Stimulated activated CD8-positive, alpha-beta memory T cell treated with anti-CD3 and anti-CD28 coated beads, Interleukin-7, amount 100 ng/mL, for 24 hours (primary cell): ENCODE results near the gene ADSL.

ENCODE experiments used
- DNase-seq: peaks from one replicate; pipeline ENCODE4 v3.0.0-alpha.2; 2020; ENCODE audit warnings: low read depth

The ADSL gene

DNA sequence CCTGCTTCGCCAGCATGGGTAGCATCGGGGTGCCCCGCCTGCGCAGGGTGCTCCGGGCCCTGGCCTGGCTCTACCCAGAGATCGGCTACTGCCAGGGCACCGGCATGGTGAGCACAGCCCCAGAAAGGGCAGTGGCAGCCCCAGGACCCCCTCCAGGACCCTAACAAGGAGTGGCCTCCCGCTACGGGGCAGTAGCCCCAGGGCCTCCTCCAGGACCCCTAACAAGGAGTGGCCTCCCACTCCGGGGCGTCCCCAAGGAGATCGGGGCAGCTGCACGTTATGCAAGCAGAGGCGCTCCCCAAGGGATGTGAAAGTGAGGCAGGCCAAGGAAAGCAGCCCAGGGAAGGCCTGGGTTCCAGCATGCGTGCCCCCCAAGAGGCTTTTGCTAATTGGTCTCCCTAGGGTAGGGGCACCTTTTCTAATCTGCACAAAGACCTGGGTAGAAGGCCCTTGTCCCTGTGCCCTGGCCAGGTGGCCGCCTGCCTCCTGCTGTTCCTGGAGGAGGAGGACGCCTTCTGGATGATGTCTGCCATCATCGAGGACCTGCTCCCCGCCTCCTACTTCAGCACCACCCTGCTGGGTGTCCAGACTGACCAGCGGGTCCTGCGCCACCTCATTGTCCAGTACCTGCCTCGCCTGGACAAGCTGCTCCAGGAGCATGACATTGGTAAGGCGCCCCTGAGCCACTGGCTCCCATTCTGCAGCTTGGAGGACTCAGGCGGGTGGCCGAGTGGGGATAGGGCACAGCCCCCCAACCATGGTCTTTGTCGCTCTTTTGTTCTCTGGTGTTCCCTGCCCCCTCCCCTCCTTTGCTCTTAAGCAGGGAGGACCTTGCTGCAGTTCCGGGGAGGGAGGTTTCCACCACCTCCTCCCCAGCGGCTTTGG is 59.1 kb downstream of the ADSL start:
- DNase-seq, result no peak

GRCh38 chr22:40406063-40406890 is 60.0 kb downstream of the ADSL start:
- DNase-seq, result no peak

DNA sequence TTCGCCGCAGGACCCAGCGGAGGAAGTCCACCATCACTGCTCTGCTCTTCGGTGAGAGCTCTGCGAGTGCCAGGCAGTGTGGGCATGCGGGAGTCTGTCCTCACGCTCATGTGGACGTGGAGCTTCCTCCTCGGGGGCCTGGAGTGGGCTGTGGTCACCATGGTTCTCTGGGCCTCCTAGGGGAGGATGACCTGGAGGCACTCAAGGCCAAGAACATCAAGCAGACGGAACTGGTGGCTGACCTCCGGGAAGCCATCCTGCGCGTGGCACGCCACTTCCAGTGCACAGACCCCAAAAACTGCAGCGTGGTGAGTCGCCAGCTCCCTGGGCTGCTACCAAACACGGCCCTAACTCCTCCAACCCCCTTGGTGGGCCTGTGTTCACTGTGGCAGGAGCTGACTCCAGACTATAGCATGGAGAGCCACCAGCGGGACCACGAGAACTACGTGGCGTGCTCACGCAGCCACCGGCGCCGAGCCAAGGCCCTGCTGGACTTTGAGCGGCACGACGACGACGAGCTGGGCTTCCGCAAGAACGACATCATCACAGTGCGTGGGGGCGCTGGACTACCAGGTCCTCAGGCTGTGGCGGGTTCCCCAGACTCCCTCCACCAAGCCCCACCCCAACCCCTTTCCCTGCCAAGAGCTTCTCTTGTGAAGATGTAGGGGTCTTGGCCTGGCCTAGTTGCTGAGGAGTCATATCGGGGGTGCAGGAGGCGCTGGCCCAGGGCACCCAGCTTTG is 60.9 kb downstream of the ADSL start:
- no peak for DNase-seq

DNA sequence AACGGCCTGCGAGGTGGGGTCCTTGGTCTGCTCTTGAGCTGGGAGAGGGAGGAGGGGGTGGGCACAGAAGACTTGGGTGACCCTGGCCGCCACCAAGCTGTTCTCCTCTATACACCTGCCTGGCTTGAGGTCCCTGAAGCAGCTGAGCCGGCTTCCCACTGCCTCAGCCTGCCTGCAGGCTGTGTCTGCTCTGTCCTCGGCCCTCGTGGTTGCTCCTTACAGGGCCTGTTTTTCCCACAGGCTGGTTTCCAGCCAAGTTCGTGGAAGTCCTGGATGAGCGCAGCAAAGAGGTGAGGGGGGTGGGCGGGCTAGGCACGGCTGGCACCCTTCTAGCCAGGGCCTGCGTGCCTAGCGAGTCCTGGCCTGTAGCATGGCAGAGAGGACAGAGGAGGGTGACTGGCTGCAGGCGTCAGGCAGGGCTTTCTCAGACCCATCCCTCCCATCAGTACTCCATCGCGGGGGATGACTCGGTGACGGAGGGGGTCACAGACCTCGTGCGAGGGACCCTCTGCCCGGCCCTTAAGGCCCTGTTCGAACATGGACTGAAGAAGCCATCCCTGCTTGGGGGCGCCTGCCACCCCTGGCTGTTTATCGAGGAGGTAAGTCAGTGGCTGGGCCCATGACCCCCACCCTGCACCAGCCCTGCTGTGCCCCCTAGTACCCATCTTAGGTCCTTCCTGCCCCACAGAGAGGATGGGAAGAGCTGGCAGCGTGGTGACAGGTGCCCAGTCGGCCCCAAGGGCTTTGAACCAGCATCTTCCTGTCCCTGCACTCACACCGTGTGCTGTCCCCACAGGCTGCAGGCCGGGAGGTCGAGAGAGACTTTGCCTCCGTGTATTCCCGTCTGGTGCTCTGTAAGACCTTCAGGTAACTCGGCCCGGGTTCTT is 61.8 kb downstream of the ADSL start:
- DNase-seq, result no peak

DNA sequence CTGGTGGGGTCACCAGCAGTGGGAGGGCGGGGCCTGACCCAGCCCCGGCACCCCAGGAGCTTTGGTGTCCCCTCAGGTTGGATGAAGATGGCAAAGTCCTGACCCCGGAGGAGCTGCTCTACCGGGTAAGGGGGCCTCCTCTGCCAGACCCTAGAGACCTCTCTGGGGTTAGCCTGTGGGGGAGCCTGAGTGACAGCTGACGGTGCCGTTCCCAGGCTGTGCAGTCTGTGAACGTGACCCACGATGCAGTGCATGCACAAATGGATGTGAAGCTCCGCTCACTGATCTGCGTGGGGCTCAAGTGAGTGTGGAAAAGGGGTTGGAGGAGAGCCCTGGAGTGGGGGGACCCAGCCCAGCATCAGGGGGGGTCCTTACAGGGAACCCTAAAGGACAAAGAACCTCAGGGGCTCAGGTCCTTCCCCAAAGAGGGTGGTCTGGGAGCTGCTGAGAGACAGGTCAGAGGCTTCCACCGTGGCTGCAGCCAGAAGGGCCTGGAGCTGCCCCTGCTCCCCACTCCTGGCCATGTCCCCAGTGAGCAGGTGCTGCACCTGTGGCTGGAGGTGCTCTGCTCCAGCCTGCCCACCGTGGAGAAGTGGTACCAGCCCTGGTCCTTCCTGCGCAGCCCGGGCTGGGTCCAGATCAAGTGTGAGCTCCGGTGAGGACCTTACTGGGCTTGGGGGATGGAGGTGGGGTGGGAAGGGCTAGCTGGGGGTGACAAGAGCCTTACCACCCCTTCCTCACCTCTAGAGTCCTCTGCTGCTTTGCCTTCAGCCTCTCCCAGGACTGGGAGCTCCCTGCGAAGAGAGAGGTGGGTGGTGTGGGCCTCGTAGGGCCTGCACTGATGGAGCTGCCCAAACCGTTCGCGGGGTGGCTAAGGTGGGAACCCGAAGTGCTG is 62.7 kb downstream of the ADSL start:
- DNase-seq, result no peak

DNA sequence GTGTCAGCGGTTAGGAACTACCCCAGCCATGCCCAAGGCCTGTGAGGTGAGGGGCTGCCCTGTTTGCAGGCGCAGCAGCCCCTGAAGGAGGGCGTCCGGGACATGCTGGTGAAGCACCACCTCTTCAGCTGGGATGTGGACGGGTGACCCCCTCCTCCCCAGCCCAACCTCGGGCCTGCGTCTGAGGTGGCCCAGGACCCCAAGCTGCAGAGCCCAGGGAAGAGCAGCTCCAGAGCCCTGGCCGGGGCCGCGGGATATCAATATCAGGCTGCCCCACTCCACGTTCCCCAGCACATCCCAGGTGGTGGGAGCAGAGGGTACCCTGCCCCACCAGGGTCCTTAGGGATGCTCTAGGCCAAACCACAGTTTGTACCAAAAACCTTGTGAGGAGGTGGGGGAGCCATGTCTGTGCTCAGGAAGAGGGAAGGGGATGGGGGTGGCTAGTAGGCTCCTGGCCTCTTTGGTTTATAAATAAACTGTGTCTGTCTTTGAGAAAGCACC is 63.4 kb downstream of the ADSL start:
- no peak for DNase-seq

DNA sequence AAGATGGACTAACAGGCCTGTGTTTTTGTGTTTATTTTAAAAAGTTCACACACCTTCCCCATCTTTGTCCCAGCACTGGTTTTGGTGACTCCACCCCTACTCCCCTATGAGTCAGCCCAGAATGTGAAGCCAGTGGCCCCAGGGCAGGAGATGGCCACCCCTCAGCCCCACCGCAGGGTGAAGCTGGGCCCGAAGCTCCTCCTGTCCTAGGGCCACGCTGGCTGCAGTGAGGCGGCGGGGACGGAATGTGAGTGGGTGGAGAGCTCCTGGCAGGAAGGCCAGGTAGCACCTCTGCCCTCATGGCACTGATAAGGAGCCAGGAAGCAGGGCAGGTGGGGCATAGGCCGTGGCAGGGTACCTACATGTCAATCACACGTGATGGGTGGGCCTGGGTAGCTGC is 64.0 kb downstream of the ADSL start:
- DNase-seq, result no peak

- no peak for DNase-seq
Observed at GRCh38 chr22:40410731-40411505, 64.6 kb downstream of the ADSL start.

DNA sequence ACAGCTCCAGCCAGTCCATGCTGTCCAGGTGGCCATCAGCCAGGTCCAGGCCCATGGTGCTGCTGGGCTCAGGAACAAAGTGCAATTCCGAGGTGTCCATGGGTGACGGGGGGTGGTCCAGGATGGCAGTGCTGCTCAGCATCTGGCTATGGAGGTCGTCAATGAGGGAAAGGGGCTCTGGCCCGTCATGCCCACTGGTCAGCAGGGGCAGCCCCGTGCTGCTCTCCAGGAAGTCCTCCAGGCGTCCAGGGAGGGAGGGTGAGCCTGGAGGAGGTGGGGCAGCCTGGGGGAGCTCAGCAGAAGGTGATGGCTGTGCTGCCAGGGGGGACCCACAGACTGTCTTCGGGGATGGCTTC is 65.2 kb downstream of the ADSL start:
- DNase-seq, result no peak

DNA sequence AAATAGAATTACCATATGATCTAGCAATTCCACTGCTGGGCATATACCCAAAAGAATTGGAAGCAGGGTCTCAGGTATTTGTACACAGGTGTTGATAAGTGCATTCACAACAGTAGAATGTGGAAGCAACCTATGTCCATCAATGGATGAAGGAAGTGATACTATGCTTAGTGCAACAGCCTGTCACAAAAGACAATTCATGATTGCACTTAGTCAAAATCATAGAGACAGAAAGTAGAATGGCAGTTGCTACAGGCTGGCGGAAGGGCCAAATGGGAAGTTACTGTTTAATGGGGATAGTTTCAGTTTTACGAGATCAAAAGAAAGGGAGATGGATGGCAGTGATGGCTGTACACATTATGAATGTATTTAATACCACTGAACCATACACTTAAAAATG is 66.1 kb downstream of the ADSL start:
- no peak for DNase-seq

- no peak for DNase-seq
Observed at GRCh38 chr22:40413873-40414272, 67.6 kb downstream of the ADSL start.

GRCh38 chr22:40414311-40414710 is 68.0 kb downstream of the ADSL start:
- DNase-seq, result no peak

- DNase-seq, result no peak
Observed at GRCh38 chr22:40414838-40415505, 68.7 kb downstream of the ADSL start.

GRCh38 chr22:40415531-40416266 is 69.4 kb downstream of the ADSL start:
- no peak for DNase-seq

GRCh38 chr22:40416267-40416570 is 69.9 kb downstream of the ADSL start:
- no peak for DNase-seq

DNA sequence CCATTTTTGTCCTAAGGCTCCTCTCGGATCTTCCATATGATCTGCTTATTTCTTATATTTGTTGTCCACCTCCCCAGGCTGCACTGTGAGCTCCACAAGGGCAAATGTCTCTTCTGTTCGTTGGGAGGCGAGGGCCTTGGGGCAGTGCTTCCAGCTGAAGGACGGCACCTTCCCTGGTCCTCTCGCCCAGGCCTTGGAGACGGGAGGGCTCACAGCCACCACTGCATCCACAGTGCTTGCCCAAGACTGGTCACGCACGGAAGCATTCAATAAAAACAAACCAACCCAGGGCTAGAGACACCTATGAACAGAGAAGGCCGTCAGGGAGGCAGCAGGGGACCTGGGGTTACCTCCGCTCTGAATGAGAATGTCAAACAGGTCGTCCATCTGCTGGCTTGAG is 70.3 kb downstream of the ADSL start:
- no peak for DNase-seq

DNA sequence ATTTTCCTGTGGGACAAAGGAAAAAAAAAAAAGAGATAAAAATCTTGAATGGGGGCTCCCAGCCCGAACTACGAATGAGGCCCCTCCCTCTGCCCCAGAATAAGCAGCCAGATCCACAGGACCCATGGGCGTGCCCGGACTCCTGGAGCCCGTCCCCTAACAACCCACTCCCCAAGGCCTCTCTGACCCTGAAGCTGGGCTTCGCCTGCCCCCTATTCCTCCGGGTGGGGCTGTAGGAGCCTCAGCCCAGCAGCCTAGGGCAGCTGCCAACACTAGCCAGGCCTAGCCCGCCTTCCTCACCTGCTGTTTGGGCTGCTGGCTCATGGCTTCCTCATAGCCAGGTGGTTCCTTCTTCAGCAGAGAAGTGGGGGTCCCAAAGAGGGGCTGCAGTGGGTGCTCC is 70.7 kb downstream of the ADSL start:
- DNase-seq, result no peak

DNA sequence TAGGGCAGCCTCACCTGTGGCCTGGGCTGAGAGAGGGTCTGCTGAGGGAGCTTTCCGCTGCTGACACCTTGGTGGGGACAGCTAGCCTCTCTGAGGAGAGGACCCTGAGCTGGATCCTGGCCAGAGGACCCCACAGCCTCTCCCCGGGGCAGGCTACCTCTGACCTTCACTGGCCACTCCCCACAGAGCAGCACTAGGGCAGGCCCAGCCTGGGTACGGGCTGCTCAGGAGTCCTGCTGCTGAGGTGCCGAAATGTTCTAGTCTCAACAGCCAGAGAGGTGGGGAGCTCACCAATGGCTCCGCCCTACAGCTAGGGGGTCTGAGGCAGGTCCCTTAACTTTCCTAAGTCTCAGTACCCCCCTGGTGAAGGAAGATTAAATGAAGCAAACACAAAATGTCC is 71.6 kb downstream of the ADSL start:
- DNase-seq, result no peak
